ENCODE results near the gene CLMN. TPM values are rescaled to one million over a fixed set of nuclear protein-coding genes. Genes with fewer than 3 reads are reported as not detected.

The CLMN gene
- total and polyA plus RNA-seq, 2 donors = 0.71 to 1.9 TPM

DNA sequence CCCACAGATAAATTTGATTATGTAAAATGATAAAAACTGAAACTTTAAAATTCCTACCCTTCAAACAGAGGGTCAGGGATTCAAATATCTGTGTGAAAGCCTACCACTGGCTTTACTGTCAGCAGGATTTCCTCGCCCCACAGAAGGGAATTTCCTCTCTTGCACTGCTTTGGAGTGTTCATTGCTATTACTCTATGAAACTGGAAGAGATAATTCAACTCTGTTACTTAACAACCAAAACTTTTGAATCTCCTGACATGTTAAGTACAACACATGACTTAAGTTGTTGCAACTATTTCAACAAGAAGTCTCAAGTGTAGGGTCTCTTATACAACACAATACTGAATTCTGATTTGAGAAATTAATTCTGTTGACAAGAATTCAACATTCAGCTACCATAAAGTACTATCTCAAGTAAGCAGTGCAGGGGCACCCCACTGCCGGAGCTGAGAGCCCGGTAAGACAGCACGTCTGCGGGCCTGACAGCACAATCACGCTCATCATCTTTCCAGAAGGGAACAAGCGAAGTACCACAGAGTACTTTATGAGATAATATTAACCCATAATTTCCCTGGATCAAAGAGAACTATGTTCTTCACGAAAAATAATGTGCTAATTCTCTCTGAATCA lies 185.3 kb downstream of the CLMN start:
- Histone ChIP-seq H3K27me3 (ENCODE audit: control insufficient read depth in 2 of 2, insufficient read depth in 1 of 2, low read length in 1 of 2) (no peaks in the 10 kb centered on the region), H3K9me3 (ENCODE audit: control insufficient read depth in 2 of 2, insufficient read depth in 1 of 2, low read length in 1 of 2) (no peaks in the 10 kb centered on the region), H3K27ac (ENCODE audit: low read depth in 1 of 2, low read length in 1 of 2) (no peak overlapping the region), H3K36me3 (ENCODE audit: control insufficient read depth in 2 of 2, insufficient read depth in 2 of 2, low read length in 1 of 2) (peaks cover 7 to 18% of the 10 kb centered on the region in 2 donors), H3K4me1 (ENCODE audit: control insufficient read depth in 2 of 2, insufficient read depth in 2 of 2, low read length in 2 of 2) (no peaks in the 10 kb centered on the region), H3K4me3 (ENCODE audit: low read length in 2 of 2) (no peak overlapping the region)
- 98% methylated on average over 8 of the region's 8 CpGs for WGBS
- DNase-seq (ENCODE audit: low read depth in 6 of 9, low spot score in 9 of 9) = no peak

DNA sequence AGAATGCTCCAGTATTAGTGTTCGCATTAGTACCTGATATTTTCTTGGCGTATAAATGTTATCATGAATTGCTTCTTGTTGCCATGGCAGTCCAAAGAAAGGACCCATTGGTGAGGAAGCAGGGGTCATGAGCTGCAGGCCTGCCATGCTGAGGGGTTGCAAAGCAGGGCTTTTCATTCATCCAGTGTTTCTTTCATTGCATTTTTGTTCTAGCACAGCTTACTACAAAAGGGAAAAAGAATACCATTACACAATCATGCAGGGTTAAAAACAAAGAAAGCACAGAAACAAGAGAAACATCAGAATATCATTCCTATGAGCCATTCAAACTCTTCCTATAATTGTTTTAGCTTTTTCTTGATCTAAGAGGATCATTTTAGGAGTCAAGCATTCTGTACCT lies 186.4 kb downstream of the CLMN start:
- Histone ChIP-seq H3K9me3 (ENCODE audit: control insufficient read depth in 2 of 2, insufficient read depth in 1 of 2, low read length in 1 of 2) (no peaks in the 10 kb centered on the region), H3K4me1 (ENCODE audit: control insufficient read depth in 2 of 2, insufficient read depth in 2 of 2, low read length in 2 of 2) (no peaks in the 10 kb centered on the region), H3K27me3 (ENCODE audit: control insufficient read depth in 2 of 2, insufficient read depth in 1 of 2, low read length in 1 of 2) (no peaks in the 10 kb centered on the region), H3K27ac (ENCODE audit: low read depth in 1 of 2, low read length in 1 of 2) (no peak overlapping the region), H3K36me3 (ENCODE audit: control insufficient read depth in 2 of 2, insufficient read depth in 2 of 2, low read length in 1 of 2) (peaks cover 7 to 25% of the 10 kb centered on the region in 2 donors), H3K4me3 (ENCODE audit: low read length in 2 of 2) (no peak overlapping the region)
- no peak for DNase-seq (ENCODE audit: low read depth in 6 of 9, low spot score in 9 of 9)
- over 99% methylated on average over 2 of the region's 2 CpGs for WGBS

DNA sequence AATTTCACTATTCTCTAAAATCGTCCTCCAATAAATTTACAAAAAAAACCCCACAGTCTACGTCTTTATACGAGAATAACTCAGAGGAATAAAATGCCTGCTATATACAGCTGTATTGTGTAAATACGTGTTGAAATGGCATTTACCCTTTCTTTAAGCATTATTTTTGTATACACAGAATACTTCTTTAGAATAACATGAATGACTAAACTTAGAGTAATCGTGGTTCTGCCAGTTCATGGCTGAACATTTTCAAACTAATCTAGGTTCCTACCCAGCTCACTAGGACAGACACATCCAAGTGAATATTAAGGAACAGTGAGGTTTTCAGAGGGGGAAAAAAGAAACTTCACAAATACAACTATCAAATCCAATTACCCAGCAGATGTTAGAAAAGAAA lies 186.9 kb downstream of the CLMN start:
- H3K9me3 ChIP-seq (ENCODE audit: control insufficient read depth in 2 of 2, insufficient read depth in 1 of 2, low read length in 1 of 2) = no peaks in the 10 kb centered on the region
- H3K27ac ChIP-seq (ENCODE audit: low read depth in 1 of 2, low read length in 1 of 2) = no peak overlapping the region
- H3K4me3 ChIP-seq (ENCODE audit: low read length in 2 of 2) = no peak overlapping the region
- H3K27me3 ChIP-seq (ENCODE audit: control insufficient read depth in 2 of 2, insufficient read depth in 1 of 2, low read length in 1 of 2) = no peaks in the 10 kb centered on the region
- no peaks in the 10 kb centered on the region for H3K4me1 ChIP-seq (ENCODE audit: control insufficient read depth in 2 of 2, insufficient read depth in 2 of 2, low read length in 2 of 2)
- WGBS = 97% methylated on average over 5 of the region's 5 CpGs
- no peak for DNase-seq (ENCODE audit: low read depth in 6 of 9, low spot score in 9 of 9)
- peaks cover 7 to 25% of the 10 kb centered on the region in 2 donors for H3K36me3 ChIP-seq (ENCODE audit: control insufficient read depth in 2 of 2, insufficient read depth in 2 of 2, low read length in 1 of 2)

Other genes starting within 250 kb of the CLMN start
- 33.3 TPM for gene DICER1, start 162.4 kb downstream of the CLMN start, total RNA-seq
- gene DICER1, start 162.4 kb downstream of the CLMN start, polyA plus RNA-seq = 14.8 TPM
- 3.1 TPM for gene SYNE3, start 196.7 kb upstream of the CLMN start, total RNA-seq
- gene SYNE3, start 196.7 kb upstream of the CLMN start, polyA plus RNA-seq = 1.7 TPM
- 51.5 TPM for gene GLRX5, start 215.1 kb upstream of the CLMN start, total RNA-seq
- 44.2 TPM for gene GLRX5, start 215.1 kb upstream of the CLMN start, polyA plus RNA-seq